B cell (primary cell): Measurements from ENCODE around the gene ZFYVE21. TPM values are rescaled to one million over a fixed set of nuclear protein-coding genes. Genes with fewer than 3 reads are reported as not detected.

Experiments
- ATAC-seq: fragments of 200-7000 bp; cut with Tn5 transposase; one replicate; pipeline ENCODE4 v1.10.0; 2021; ENCODE audit warnings: low read depth, mild to moderate bottlenecking, moderate number of reproducible peaks, moderate library complexity
- CTCF ChIA-PET: fragments of 350-600 bp; sonication (Branson Sonifier 250); formaldehyde crosslinking; loops from one replicate; lab custom pipeline; 2021; ENCODE audit warnings: antibody characterized with exemption, inconsistent platforms; lab: Charles Lee
- POLR2A ChIA-PET: fragments of 350-600 bp; sonication (Branson Sonifier 250); formaldehyde crosslinking; loops from one replicate; lab custom pipeline; 2021; ENCODE audit warnings: antibody characterized with exemption; lab: Charles Lee
- DNase-seq: peaks from one replicate; pipeline ENCODE4 v3.0.0; 2013
- H2AFZ ChIP-seq: 2 replicates; pipeline ENCODE4 v1.6.1; 2012; ENCODE audit warnings: mild to moderate bottlenecking, low read depth, low read length; ENCODE audit not compliant: insufficient read depth, poor library complexity, severe bottlenecking
- H3K27ac ChIP-seq, 2 donors: 1 replicate in 1 of 2; 2 replicates in 1 of 2; pipeline ENCODE4 v1.5.1; 2012 to 2013; ENCODE audit warnings: low read length in 2 of 2, mild to moderate bottlenecking in 2 of 2, moderate library complexity in 1 of 2
- H3K27me3 ChIP-seq, 4 experiments: fragments of 200-600 bp in 1 of 4; sonication (generic) in 1 of 4; replicated peaks in 1 of 4; 1 replicate in 2 of 4; 2 replicates in 2 of 4; pipeline versions ENCODE4 v1.6.1 to v1.7.0; 2013 to 2016; ENCODE audit warnings: low read length in 3 of 4, mild to moderate bottlenecking in 2 of 4, mixed read lengths in 1 of 4, moderate library complexity in 1 of 4; ENCODE audit not compliant: insufficient read depth in 4 of 4, control insufficient read depth in 3 of 4; ENCODE audit errors: control extremely low read depth in 1 of 4
- H3K36me3 ChIP-seq, 2 experiments: replicated peaks in 1 of 2; 1 replicate in 1 of 2; 2 replicates in 1 of 2; pipeline versions ENCODE4 v1.6.1 to v1.7.1; 2013; ENCODE audit warnings: low read length in 1 of 2; ENCODE audit not compliant: insufficient read depth in 2 of 2, control insufficient read depth in 1 of 2; ENCODE audit errors: control extremely low read depth in 1 of 2, extremely low read depth in 1 of 2
- H3K4me1 ChIP-seq, 2 donors: fragments of 200-600 bp in 1 of 2; sonication (generic) in 1 of 2; 1 replicate in 1 of 2; 2 replicates in 1 of 2; pipeline versions ENCODE4 v1.5.1 to v1.6.1; 2013 to 2017; ENCODE audit warnings: low read length in 2 of 2; ENCODE audit not compliant: control insufficient read depth in 2 of 2, insufficient read depth in 2 of 2
- H3K4me2 ChIP-seq: replicated peaks from 2 replicates; pipeline ENCODE3; 2012; ENCODE audit warnings: mild to moderate bottlenecking, low read depth, low read length; ENCODE audit not compliant: poor library complexity, severe bottlenecking
- H3K4me3 ChIP-seq, 5 experiments: fragments of 200-600 bp in 1 of 5; sonication (generic) in 1 of 5; 1 replicate in 3 of 5; 2 replicates in 2 of 5; pipeline versions ENCODE4 v1.5.1 to v1.7.0; 2011 to 2016; ENCODE audit warnings: low read length in 4 of 5, mild to moderate bottlenecking in 4 of 5, low read depth in 2 of 5, control low read depth in 1 of 5, moderate library complexity in 1 of 5; ENCODE audit not compliant: insufficient read depth in 1 of 5; ENCODE audit errors: control extremely low read depth in 1 of 5, extremely low read depth in 1 of 5
- H3K79me2 ChIP-seq: fragments of 200-600 bp; sonication (generic); one replicate; pipeline ENCODE4 v1.6.0; 2016; ENCODE audit warnings: low read length; ENCODE audit not compliant: control insufficient read depth, insufficient read depth
- H3K9ac ChIP-seq: fragments of 200-600 bp; sonication (generic); 2 replicates; pipeline ENCODE4 v1.6.1; 2017; ENCODE audit warnings: mild to moderate bottlenecking, low read length, moderate library complexity
- H3K9me3 ChIP-seq, 3 donors: one replicate each; pipeline versions ENCODE4 v1.6.1 to v1.7.1; 2013; ENCODE audit warnings: low read length in 2 of 3; ENCODE audit not compliant: control insufficient read depth in 2 of 3, insufficient read depth in 1 of 3; ENCODE audit errors: control extremely low read depth in 1 of 3
- H4K20me1 ChIP-seq: 2 replicates; pipeline ENCODE4 v1.6.0; 2012; ENCODE audit warnings: mild to moderate bottlenecking, low read length; ENCODE audit not compliant: insufficient read depth, control insufficient read depth, poor library complexity, severe bottlenecking
- H3K27ac Mint-ChIP-seq: one replicate; pipeline ENCODE4 v1.8.0; 2021; ENCODE audit warnings: mixed read lengths
- H3K27me3 Mint-ChIP-seq: one replicate; pipeline ENCODE4 v1.8.0; 2021; ENCODE audit warnings: mixed read lengths
- H3K4me1 Mint-ChIP-seq: one replicate; pipeline ENCODE4 v1.8.0; 2021; ENCODE audit warnings: mixed read lengths
- H3K4me3 Mint-ChIP-seq: one replicate; pipeline ENCODE4 v1.8.0; 2021; ENCODE audit warnings: mixed read lengths
- H3K9me3 Mint-ChIP-seq: one replicate; pipeline ENCODE4 v1.8.0; 2022; ENCODE audit warnings: mixed read lengths; ENCODE audit not compliant: insufficient read depth
- EZH2 ChIP-seq: IDR thresholded peaks from 2 replicates; pipeline ENCODE4 v1.6.1; 2012; ENCODE audit warnings: borderline replicate concordance, low read depth, mild to moderate bottlenecking, moderate library complexity, low read length; ENCODE audit not compliant: insufficient read depth, poor library complexity, severe bottlenecking
- WGBS: methylation state at CpG from one replicate; pipeline ENCODE4 v1.1.5; 2013; ENCODE audit warnings: missing lambda C conversion rate; ENCODE audit not compliant: insufficient coverage; 5-methylcytosine and 5-hydroxymethylcytosine counted together
- intact Hi-C: fragments of 100-400 bp; cut with micrococcal nuclease; formaldehyde crosslinking; loops from one replicate; pipeline ENCODE4 v1.10.0; 2022
- polyA plus RNA-seq: library from polyadenylated mRNA; depleted of rRNA; stranded (reverse); fragments of >200 nt; gene quantifications from 2 replicates; pipeline ENCODE4 v1.2.3, GENCODE V29; 2012
- total RNA-seq, 2 donors: library from RNA; stranded (reverse); fragments of 120-200 nt in 1 of 2; gene quantifications; 1 replicate in 1 of 2; 2 replicates in 1 of 2; pipeline versions ENCODE4 v1.2.3 to v1.2.4, GENCODE V29; 2013 to 2022
- TF ChIP-seq, protein P1 (sequence below): fragments of 200-600 bp; IDR thresholded peaks from one replicate; pipeline ENCODE4 v1.8.0; 2022; ENCODE audit warnings: antibody characterized with exemption, mild to moderate bottlenecking

The ZFYVE21 gene
- total and polyA plus RNA-seq, 2 donors (not counting 1 experiment from before 2014, with no cell fraction given) = 17.0 to 18.6 TPM

DNA sequence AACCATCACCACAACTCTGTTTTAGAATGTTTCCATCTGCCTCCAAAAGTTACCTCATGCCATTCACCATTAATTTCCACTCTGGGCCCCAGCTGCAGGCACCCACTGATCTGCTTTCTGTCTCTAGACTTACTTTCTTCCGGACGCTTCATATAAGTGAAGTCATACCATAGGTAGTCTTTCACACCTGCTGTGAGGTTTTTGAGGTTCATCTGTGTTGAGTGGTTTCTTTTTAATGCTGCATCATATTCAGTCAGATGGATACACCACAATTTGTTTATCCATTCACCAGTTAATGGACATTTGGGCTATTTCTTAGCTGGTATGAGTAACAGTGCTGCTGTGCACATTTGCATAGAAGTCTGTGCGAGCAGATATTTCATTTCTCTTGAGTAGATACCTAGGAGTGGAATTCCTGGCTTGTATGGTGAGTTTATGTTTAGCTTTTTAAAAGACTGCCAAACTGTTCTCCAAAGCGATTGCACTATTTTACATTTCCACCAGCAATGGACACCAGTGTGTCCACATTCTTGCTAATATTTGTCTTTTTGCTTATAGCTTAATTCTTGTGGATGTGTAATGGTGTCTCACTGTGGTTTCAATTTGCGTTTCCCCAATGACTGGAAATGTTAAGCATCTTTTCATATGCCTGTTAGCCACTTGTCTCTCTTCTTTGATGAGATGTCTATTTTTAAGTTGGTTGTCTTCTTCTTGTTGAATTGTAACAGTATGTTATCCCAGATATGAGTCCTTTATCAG, 48.3 kb downstream of the ZFYVE21 start:
- CTCF ChIA-PET = interaction anchor here (0.8 kb wide), 1 partner anchor 44 kb away, joined by 3 read pairs; no protein-coding TSS in a partner anchor
- WGBS = no CpG with 5 or more reads among the region's 5 CpGs
- ATAC-seq (no peak), DNase-seq (no peak)
- POLR2A ChIA-PET = no interaction called here
- peaks cover 4% of the 10 kb centered on the region for H3K4me1 Mint-ChIP-seq
- no peaks in the 10 kb centered on the region for H3K9me3 Mint-ChIP-seq
- no peaks in the 10 kb centered on the region for H3K9me3 ChIP-seq
- no peak overlapping the region for H3K4me3 Mint-ChIP-seq
- H3K79me2 ChIP-seq = no peaks in the 10 kb centered on the region
- no peak overlapping the region for H3K9ac ChIP-seq
- no peak overlapping the region for H3K4me2 ChIP-seq
- no peak overlapping the region for H3K27ac Mint-ChIP-seq
- no peaks in the 10 kb centered on the region for H3K27me3 Mint-ChIP-seq
- H2AFZ ChIP-seq = no peak overlapping the region
- H3K4me3 ChIP-seq = no peak overlapping the region
- H3K27me3 ChIP-seq = no peaks in the 10 kb centered on the region
- H3K36me3 ChIP-seq = no peaks in the 10 kb centered on the region
- no peaks in the 10 kb centered on the region for H3K4me1 ChIP-seq
- H4K20me1 ChIP-seq = no peaks in the 10 kb centered on the region
- no peak for TF ChIP-seq EZH2
- TF ChIP-seq, protein P1, sequence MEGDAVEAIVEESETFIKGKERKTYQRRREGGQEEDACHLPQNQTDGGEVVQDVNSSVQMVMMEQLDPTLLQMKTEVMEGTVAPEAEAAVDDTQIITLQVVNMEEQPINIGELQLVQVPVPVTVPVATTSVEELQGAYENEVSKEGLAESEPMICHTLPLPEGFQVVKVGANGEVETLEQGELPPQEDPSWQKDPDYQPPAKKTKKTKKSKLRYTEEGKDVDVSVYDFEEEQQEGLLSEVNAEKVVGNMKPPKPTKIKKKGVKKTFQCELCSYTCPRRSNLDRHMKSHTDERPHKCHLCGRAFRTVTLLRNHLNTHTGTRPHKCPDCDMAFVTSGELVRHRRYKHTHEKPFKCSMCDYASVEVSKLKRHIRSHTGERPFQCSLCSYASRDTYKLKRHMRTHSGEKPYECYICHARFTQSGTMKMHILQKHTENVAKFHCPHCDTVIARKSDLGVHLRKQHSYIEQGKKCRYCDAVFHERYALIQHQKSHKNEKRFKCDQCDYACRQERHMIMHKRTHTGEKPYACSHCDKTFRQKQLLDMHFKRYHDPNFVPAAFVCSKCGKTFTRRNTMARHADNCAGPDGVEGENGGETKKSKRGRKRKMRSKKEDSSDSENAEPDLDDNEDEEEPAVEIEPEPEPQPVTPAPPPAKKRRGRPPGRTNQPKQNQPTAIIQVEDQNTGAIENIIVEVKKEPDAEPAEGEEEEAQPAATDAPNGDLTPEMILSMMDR = no peak
- intact Hi-C loops = no loop called here
- no peak overlapping the region for H3K27ac ChIP-seq

DNA sequence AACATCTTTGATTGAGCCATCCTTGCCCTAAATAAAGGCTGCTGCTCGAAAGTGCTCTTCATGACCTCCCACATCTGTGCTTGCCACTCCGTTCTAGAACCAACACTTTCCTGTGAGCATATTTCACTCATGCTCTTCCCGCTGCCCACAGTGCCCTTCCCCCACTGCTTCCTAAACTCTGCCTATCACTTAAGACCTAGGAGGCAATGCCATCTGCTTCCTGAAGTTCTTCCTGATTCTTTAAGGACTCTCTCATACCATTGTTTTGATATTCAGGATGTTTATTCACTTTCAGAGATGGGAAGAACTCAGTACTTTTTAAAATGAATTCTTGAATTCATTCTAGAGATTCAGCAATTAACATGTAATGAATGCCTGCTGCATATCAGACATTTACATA, 49.9 kb downstream of the ZFYVE21 start:
- intact Hi-C loops = no loop called here

More for the DNA sequence above, 49.9 kb downstream of the ZFYVE21 start:
- no peak overlapping the region for H3K4me3 ChIP-seq
- no peaks in the 10 kb centered on the region for H3K27me3 Mint-ChIP-seq
- H3K4me1 Mint-ChIP-seq = peaks cover 4% of the 10 kb centered on the region
- H3K27ac Mint-ChIP-seq = no peak overlapping the region
- ChIA-PET CTCF (no interaction called here), POLR2A (no interaction called here)
- H3K9me3 ChIP-seq = no peaks in the 10 kb centered on the region
- ATAC-seq (no peak), DNase-seq (no peak)
- H3K9me3 Mint-ChIP-seq = no peaks in the 10 kb centered on the region
- WGBS = 47% methylated on average over 3 of the region's 3 CpGs
- no peaks in the 10 kb centered on the region for H3K27me3 ChIP-seq
- H3K4me1 ChIP-seq = no peaks in the 10 kb centered on the region
- H3K9ac ChIP-seq = no peak overlapping the region
- H2AFZ ChIP-seq = no peak overlapping the region
- H3K79me2 ChIP-seq = no peaks in the 10 kb centered on the region
- H3K4me2 ChIP-seq = no peak overlapping the region
- H3K27ac ChIP-seq = no peak overlapping the region
- H4K20me1 ChIP-seq = no peaks in the 10 kb centered on the region
- no peak overlapping the region for H3K4me3 Mint-ChIP-seq
- no peaks in the 10 kb centered on the region for H3K36me3 ChIP-seq
- TF ChIP-seq, protein P1 = no peak
- no peak for TF ChIP-seq EZH2
